IPS-18a (cell line): ENCODE measurements around the gene NFATC2.

ENCODE experiments used
- H3K27ac ChIP-seq: one replicate; pipeline ENCODE4 v1.5.1; 2013; ENCODE audit warnings: low read length
- H3K27me3 ChIP-seq: one replicate; pipeline ENCODE4 v1.6.1; 2013; ENCODE audit warnings: mild to moderate bottlenecking, low read length; ENCODE audit not compliant: control insufficient read depth, insufficient read depth
- H3K36me3 ChIP-seq: one replicate; pipeline ENCODE4 v1.6.1; 2013; ENCODE audit warnings: low read depth, low read length; ENCODE audit not compliant: control insufficient read depth
- H3K4me1 ChIP-seq: one replicate; pipeline ENCODE4 v1.6.1; 2013; ENCODE audit warnings: low read depth, low read length; ENCODE audit not compliant: control insufficient read depth
- H3K4me3 ChIP-seq: one replicate; pipeline ENCODE4 v1.5.1; 2013; ENCODE audit warnings: low read length
- H3K9ac ChIP-seq: one replicate; pipeline ENCODE4 v1.6.1; 2013; ENCODE audit warnings: mild to moderate bottlenecking, low read length, moderate library complexity
- H3K9me3 ChIP-seq: one replicate; pipeline ENCODE4 v1.6.1; 2013; ENCODE audit warnings: low read depth, low read length; ENCODE audit not compliant: control insufficient read depth

The NFATC2 gene

GRCh38 chr20:51449498-51450220 is 92.9 kb downstream of the NFATC2 start:
- Histone ChIP-seq H3K27ac (no peak overlapping the region), H3K36me3 (no peaks in the 10 kb centered on the region), H3K9me3 (no peaks in the 10 kb centered on the region), H3K27me3 (no peaks in the 10 kb centered on the region), H3K4me1 (peaks cover 5% of the 10 kb centered on the region), H3K9ac (no peak overlapping the region), H3K4me3 (no peak overlapping the region)

- no peaks in the 10 kb centered on the region for H3K27me3 ChIP-seq
- H3K4me3 ChIP-seq, result no peak overlapping the region
- no peak overlapping the region for H3K27ac ChIP-seq
- H3K36me3 ChIP-seq, result no peaks in the 10 kb centered on the region
- no peaks in the 10 kb centered on the region for H3K9me3 ChIP-seq
- H3K4me1 ChIP-seq, result peaks cover 5% of the 10 kb centered on the region
- no peak overlapping the region for H3K9ac ChIP-seq
Measured at GRCh38 chr20:51447765-51448148, 94.8 kb downstream of the NFATC2 start.

- H3K36me3 ChIP-seq, result no peaks in the 10 kb centered on the region
- no peaks in the 10 kb centered on the region for H3K27me3 ChIP-seq
- no peak overlapping the region for H3K4me3 ChIP-seq
- no peak overlapping the region for H3K27ac ChIP-seq
- H3K4me1 ChIP-seq, result peaks cover 5% of the 10 kb centered on the region
- no peak overlapping the region for H3K9ac ChIP-seq
- no peaks in the 10 kb centered on the region for H3K9me3 ChIP-seq
Measured at GRCh38 chr20:51447097-51447764, 95.3 kb downstream of the NFATC2 start.

GRCh38 chr20:51446656-51447055 is 95.9 kb downstream of the NFATC2 start:
- Histone ChIP-seq H3K9me3 (no peaks in the 10 kb centered on the region), H3K4me1 (peaks cover 5% of the 10 kb centered on the region), H3K9ac (no peak overlapping the region), H3K36me3 (no peaks in the 10 kb centered on the region), H3K27me3 (no peaks in the 10 kb centered on the region), H3K4me3 (no peak overlapping the region), H3K27ac (no peak overlapping the region)

- Histone ChIP-seq H3K4me3 (no peak overlapping the region), H3K9ac (no peak overlapping the region), H3K4me1 (peaks cover 5% of the 10 kb centered on the region), H3K36me3 (no peaks in the 10 kb centered on the region), H3K27me3 (no peaks in the 10 kb centered on the region), H3K9me3 (no peaks in the 10 kb centered on the region), H3K27ac (no peak overlapping the region)
Measured at GRCh38 chr20:51446230-51446629, 96.3 kb downstream of the NFATC2 start.

GRCh38 chr20:51445591-51445990 is 96.9 kb downstream of the NFATC2 start:
- Histone ChIP-seq H3K9ac (no peak overlapping the region), H3K4me3 (no peak overlapping the region), H3K27me3 (no peaks in the 10 kb centered on the region), H3K27ac (no peak overlapping the region), H3K36me3 (no peaks in the 10 kb centered on the region), H3K4me1 (peaks cover 5% of the 10 kb centered on the region), H3K9me3 (no peaks in the 10 kb centered on the region)

GRCh38 chr20:51444922-51445438 is 97.5 kb downstream of the NFATC2 start:
- no peak overlapping the region for H3K9ac ChIP-seq
- H3K36me3 ChIP-seq, result no peaks in the 10 kb centered on the region
- H3K9me3 ChIP-seq, result no peaks in the 10 kb centered on the region
- H3K27ac ChIP-seq, result no peak overlapping the region
- peaks cover 5% of the 10 kb centered on the region for H3K4me1 ChIP-seq
- no peaks in the 10 kb centered on the region for H3K27me3 ChIP-seq
- H3K4me3 ChIP-seq, result no peak overlapping the region

- peaks cover 5% of the 10 kb centered on the region for H3K4me1 ChIP-seq
- no peaks in the 10 kb centered on the region for H3K9me3 ChIP-seq
- H3K9ac ChIP-seq, result no peak overlapping the region
- H3K4me3 ChIP-seq, result no peak overlapping the region
- no peaks in the 10 kb centered on the region for H3K27me3 ChIP-seq
- no peaks in the 10 kb centered on the region for H3K36me3 ChIP-seq
- no peak overlapping the region for H3K27ac ChIP-seq
Measured at GRCh38 chr20:51444467-51444866, 98.1 kb downstream of the NFATC2 start.

GRCh38 chr20:51442602-51443001 is 99.9 kb downstream of the NFATC2 start:
- no peaks in the 10 kb centered on the region for H3K27me3 ChIP-seq
- no peaks in the 10 kb centered on the region for H3K9me3 ChIP-seq
- no peak overlapping the region for H3K4me3 ChIP-seq
- no peak overlapping the region for H3K9ac ChIP-seq
- H3K36me3 ChIP-seq, result no peaks in the 10 kb centered on the region
- H3K27ac ChIP-seq, result no peak overlapping the region
- no peaks in the 10 kb centered on the region for H3K4me1 ChIP-seq

- Histone ChIP-seq H3K27me3 (no peaks in the 10 kb centered on the region), H3K4me3 (no peak overlapping the region), H3K36me3 (no peaks in the 10 kb centered on the region), H3K4me1 (no peaks in the 10 kb centered on the region), H3K27ac (no peak overlapping the region), H3K9me3 (no peaks in the 10 kb centered on the region), H3K9ac (no peak overlapping the region)
Measured at GRCh38 chr20:51440589-51440988, 101.9 kb downstream of the NFATC2 start.

GRCh38 chr20:51439160-51439689 is 103.3 kb downstream of the NFATC2 start:
- Histone ChIP-seq H3K4me3 (no peak overlapping the region), H3K27ac (no peak overlapping the region), H3K9me3 (no peaks in the 10 kb centered on the region), H3K27me3 (no peaks in the 10 kb centered on the region), H3K4me1 (no peaks in the 10 kb centered on the region), H3K36me3 (no peaks in the 10 kb centered on the region), H3K9ac (no peak overlapping the region)
